AG04449 (cell line): Measurements from ENCODE around the gene SH3PXD2A.
A peak's percentile ranks its signal among the peaks of the same experiment; 100 is the strongest.

Experiments used
- CTCF ChIA-PET: fragments of 350-600 bp; formaldehyde crosslinking; extraction: SDS; loops from one replicate; lab custom pipeline; 2021; ENCODE audit warnings: antibody characterized with exemption; lab: Yijun Ruan, JAX
- POLR2A ChIA-PET: fragments of 400-600, 350-600 bp; formaldehyde crosslinking; extraction: SDS; loops from one replicate; lab custom pipeline; 2020; ENCODE audit warnings: antibody characterized with exemption, inconsistent platforms; lab: Yijun Ruan, JAX
- DNase-seq: peaks from one replicate; pipeline ENCODE4 v3.0.0-alpha.2; 2010; ENCODE audit warnings: low read depth, low spot score
- H3K4me3 ChIP-seq: 2 replicates; pipeline ENCODE4 v1.5.1; 2011; ENCODE audit warnings: low read depth, mild to moderate bottlenecking, control low read depth, low read length
- TF ChIP-seq, protein P1 (sequence below): IDR thresholded peaks from one replicate; pipeline ENCODE4 v1.5.1; 2011; ENCODE audit warnings: mild to moderate bottlenecking, moderate library complexity, low read length, control low read depth, inconsistent platforms; ENCODE audit not compliant: insufficient read depth; ENCODE audit errors: missing control alignments

SH3PXD2A gene

DNA sequence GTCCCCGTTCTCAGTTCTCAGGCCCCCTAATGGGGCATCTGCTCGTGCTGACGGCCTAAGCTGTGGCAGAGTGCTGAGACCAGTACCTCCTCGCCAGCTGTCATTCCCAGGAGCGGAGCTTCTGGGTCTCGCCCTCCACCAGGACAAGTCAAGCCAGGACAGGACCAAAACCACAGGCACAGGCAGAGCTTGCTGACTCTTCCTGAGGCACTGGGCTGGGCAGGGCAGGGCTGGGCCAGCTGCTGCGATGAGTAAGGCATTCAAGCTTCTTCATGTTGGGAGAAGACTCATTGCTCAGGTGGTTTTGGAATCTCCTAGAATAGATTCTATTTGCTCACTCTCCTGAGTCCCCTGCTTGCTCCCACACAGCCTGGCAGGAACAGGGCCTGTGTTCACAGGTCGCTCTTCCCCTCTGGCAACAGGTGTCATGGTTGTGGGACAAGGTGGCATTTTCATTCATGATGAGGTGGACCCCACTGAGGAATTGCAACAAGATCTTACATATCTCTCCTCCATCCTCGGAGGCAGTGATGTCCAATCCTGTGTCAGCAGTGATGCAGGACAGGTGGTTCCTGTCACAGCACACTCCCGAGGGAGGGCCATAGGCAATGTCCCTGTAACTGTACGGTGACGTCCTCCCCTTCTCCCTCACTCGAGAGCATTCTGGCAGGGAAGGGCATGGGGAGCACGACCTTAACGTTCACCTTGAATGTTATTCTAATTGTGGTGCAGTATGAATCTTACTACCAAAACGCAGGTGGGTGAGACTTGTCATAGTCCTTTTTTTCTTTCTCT lies 17.0 kb upstream of the SH3PXD2A start:
- TF ChIP-seq, protein P1, sequence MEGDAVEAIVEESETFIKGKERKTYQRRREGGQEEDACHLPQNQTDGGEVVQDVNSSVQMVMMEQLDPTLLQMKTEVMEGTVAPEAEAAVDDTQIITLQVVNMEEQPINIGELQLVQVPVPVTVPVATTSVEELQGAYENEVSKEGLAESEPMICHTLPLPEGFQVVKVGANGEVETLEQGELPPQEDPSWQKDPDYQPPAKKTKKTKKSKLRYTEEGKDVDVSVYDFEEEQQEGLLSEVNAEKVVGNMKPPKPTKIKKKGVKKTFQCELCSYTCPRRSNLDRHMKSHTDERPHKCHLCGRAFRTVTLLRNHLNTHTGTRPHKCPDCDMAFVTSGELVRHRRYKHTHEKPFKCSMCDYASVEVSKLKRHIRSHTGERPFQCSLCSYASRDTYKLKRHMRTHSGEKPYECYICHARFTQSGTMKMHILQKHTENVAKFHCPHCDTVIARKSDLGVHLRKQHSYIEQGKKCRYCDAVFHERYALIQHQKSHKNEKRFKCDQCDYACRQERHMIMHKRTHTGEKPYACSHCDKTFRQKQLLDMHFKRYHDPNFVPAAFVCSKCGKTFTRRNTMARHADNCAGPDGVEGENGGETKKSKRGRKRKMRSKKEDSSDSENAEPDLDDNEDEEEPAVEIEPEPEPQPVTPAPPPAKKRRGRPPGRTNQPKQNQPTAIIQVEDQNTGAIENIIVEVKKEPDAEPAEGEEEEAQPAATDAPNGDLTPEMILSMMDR = no peak
- no peak overlapping the region for H3K4me3 ChIP-seq
- ChIA-PET POLR2A (no interaction called here), CTCF (interaction anchor here (3.8 to 8.3 kb wide), 3 partner anchors 14 to 159 kb away, joined by 12 to 95 read pairs (median 58); no protein-coding TSS in a partner anchor)
- no peak for DNase-seq

DNA sequence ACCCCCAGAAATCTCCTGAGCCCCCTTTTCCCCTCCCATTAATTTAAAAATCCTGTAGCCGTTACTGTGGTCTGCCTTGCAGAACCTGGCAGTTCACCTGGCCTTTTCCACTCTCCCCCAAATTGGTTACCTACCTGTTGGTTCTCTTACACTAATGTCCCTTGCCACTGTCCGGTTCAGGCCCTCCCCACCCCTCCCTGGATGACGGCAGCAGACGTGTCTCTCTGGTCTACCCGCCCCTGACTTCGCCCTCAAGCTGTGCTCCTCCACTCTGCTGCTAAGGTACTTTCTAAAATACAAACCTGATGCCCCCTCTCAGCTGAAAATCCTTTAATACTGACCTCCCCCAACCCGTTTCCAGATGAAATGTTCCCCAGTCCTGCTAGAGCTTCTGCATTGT lies 15.6 kb upstream of the SH3PXD2A start:
- ChIA-PET POLR2A (no interaction called here), CTCF (interaction anchor here (0.9 to 8.3 kb wide), 5 partner anchors 14 to 163 kb away, joined by 3 to 95 read pairs (median 12); partner anchors contain the start of gene SH3PXD2A)
- H3K4me3 ChIP-seq = no peak overlapping the region
- no peak for DNase-seq
- TF ChIP-seq, protein P1 = no peak

DNA sequence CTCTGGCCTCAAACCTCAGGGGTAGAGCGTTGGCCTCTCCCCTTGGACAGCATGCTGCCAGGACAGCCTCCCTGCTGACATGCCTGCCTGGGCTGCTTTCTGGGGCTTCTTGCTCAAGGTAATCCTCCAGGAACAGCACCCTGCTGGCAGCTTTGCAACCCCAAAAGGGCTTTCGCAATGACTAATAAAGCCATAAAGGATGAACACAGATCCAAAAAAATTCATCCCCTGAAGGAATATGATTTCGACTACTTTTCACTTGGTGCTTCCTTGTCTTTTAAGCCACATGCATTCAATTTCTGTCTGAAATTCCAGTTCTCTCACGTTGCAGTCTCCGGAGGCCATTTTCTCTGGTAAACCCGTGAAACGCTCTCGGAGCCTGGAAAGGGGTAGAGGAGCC lies 15.1 kb upstream of the SH3PXD2A start:
- TF ChIP-seq, protein P1 = peak; percentile 3
- DNase-seq = no peak
- no peak overlapping the region for H3K4me3 ChIP-seq
- ChIA-PET CTCF (interaction anchor here (0.9 to 8.3 kb wide), 8 partner anchors 14 to 162 kb away, joined by 3 to 95 read pairs (median 10); partner anchors contain the start of gene SH3PXD2A), POLR2A (no interaction called here)

DNA sequence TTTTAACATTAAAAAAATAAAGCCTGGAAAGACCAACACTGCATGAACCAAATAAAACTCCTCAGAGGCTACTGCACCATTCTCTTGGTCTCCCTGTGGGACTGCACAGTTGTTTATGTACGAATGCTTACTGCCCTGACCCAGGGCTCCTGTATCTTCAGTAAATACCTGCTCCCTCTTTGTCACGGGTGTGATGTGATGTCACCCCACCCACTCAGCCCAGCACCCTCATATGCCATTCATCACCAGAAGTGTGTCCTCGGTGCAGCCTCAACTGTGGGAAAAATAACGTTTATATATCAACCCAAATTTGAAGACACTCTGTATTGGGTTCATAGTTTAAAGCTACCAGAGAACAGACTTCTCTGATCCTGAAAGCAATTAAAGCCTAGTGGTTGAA lies 14.0 kb upstream of the SH3PXD2A start:
- POLR2A ChIA-PET = no interaction called here
- no peak overlapping the region for H3K4me3 ChIP-seq
- DNase-seq = no peak
- CTCF ChIA-PET = interaction anchor here (0.8 to 3.8 kb wide), 14 partner anchors 9 to 269 kb away, joined by 3 to 25 read pairs (median 5); partner anchors contain the start of gene SH3PXD2A
- TF ChIP-seq, protein P1 = no peak

DNA sequence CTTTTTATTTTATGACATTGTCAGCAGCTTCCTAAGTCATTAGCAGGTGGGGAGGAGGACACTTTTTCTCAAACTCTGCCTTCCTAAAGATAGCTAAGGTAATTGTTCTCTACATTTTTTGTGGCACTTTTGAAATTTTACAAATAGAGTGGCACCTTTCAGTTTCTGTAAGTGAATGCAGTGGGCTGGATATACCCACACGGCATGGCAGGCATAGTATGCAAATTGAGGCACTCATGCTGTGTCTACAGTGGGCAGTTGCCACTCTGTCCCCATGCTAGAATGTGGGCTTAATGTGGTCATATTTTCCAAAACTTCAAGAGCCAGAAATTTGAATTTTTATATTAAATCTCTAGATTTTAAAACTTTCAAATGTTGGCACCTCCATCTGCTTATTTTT lies 12.8 kb upstream of the SH3PXD2A start:
- ChIA-PET CTCF (interaction anchor here (1.2 to 3.3 kb wide), 9 partner anchors 10 to 275 kb away, joined by 3 to 25 read pairs (median 6); partner anchors contain the start of gene SH3PXD2A), POLR2A (no interaction called here)
- no peak for DNase-seq
- TF ChIP-seq, protein P1 = no peak
- no peak overlapping the region for H3K4me3 ChIP-seq

DNA sequence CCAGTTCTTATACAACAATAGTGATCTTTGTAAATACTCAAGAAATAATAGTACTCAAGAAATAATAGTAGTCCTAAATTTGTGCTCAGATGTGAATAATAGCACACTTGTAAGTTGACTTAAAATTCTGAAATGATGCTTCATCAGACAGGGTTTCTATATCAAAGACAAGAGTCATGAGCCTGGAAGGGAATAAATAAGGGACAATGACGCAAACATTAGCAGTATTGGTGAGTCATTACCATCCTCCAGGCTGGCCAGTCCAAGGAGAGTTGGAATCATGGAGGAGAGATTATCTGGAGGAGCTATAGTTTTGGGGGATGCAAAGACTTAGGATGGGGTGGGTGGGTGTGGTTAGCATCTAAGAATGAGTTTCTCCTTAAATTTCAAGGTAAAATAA lies 6.1 kb upstream of the SH3PXD2A start:
- CTCF ChIA-PET = interaction anchor here (0.8 to 3.2 kb wide), 9 partner anchors 13 to 154 kb away, joined by 3 to 68 read pairs (median 5); no protein-coding TSS in a partner anchor
- no peak for DNase-seq

More for the DNA sequence above, 6.1 kb upstream of the SH3PXD2A start:
- H3K4me3 ChIP-seq = no peak overlapping the region
- POLR2A ChIA-PET = no interaction called here
- TF ChIP-seq, protein P1 = no peak
